Mononuclear cell (primary cell): ENCODE results near the gene ADIG. TPM values are rescaled to one million over a fixed set of nuclear protein-coding genes. Genes with fewer than 3 reads are reported as not detected.

ENCODE experiments used
- H3K27me3 ChIP-seq: 2 replicates; pipeline ENCODE4 v1.6.0; 2011; ENCODE audit warnings: low read length, control low read depth; ENCODE audit not compliant: insufficient read depth
- H3K4me1 ChIP-seq: 2 replicates; pipeline ENCODE4 v1.5.1; 2011; ENCODE audit warnings: mild to moderate bottlenecking, low read length, control low read depth; ENCODE audit not compliant: insufficient read depth
- H3K4me3 ChIP-seq: 2 replicates; pipeline ENCODE4 v1.5.1; 2011; ENCODE audit warnings: mild to moderate bottlenecking, low read length, moderate library complexity
- H3K9me3 ChIP-seq: 2 replicates; pipeline ENCODE4 v1.5.1; 2011; ENCODE audit warnings: low read depth, mild to moderate bottlenecking, control low read depth, low read length
- total RNA-seq: library from RNA; depleted of rRNA; stranded (reverse); fragments of >200 nt; gene quantifications from one replicate; pipeline ENCODE4 v1.2.3, GENCODE V29; 2012

The ADIG gene
- total RNA-seq, 1 donor, result not detected

DNA sequence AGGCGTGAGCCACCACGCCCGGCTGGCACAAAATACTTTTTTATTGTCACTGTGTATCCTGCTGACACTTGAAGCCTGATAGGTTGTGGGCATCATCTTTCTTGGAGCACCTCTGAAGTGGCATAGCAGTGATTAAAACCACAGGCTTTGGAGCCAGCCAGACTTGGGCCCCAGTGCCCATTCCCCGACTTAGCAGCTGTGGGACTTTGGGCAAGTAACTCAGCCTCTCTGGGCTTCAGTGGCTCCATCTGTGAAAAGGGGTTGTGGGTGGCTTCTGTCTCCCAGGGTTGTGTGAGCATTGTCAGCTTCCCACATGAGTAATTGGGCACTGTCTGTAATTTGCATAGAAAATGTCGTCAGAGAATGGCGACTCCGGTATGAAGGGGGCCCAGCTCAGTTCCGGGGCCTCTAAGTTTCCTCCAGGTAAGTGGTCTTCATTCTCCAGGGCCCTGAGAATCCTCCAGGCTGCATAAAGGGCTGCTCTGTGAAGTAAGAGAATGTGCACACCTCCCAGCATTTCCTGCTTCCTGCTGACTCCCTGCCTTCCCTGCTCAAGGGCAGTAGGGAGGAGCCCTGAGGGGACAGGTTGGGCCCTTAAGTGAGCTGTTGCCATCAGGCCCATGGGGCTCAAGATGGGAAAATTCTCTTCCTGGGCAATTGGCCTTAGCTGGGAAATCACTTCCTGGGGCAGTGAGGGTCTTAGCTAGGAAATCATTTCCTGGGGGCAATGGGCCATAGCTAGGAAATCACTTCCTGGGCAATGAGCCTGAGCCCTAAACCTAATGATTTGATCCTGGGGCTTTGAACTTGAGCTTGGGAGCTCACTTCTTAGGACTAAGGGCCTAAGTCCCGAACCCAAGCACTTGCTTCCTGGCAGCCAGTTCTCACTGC lies 47.8 kb downstream of the ADIG start:
- H3K9me3 ChIP-seq, result no peaks in the 10 kb centered on the region
- no peaks in the 10 kb centered on the region for H3K27me3 ChIP-seq
- H3K4me3 ChIP-seq, result no peak overlapping the region
- no peaks in the 10 kb centered on the region for H3K4me1 ChIP-seq

DNA sequence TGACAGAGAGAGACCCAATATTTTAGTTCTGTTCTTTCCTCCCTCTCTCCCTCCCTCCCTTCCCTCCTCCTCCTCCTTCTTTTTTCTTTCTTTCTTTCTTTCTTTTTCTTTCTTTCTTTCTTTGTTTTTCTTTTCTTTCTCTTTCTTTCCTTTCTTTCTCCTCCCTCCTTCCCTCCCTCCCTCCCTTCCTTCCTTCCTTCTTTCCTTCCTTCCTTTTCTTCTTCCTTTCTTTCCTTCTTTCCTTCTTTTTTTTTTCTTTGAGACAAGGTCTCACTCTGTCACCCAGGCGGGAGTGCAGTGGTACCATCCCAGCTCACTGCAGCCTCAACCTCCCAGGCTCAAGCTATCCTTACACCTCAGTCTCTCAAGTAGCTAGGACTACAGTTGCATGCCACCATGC lies 49.0 kb downstream of the ADIG start:
- no peak overlapping the region for H3K4me3 ChIP-seq
- H3K4me1 ChIP-seq, result no peaks in the 10 kb centered on the region
- peaks cover 4% of the 10 kb centered on the region for H3K27me3 ChIP-seq
- no peaks in the 10 kb centered on the region for H3K9me3 ChIP-seq

DNA sequence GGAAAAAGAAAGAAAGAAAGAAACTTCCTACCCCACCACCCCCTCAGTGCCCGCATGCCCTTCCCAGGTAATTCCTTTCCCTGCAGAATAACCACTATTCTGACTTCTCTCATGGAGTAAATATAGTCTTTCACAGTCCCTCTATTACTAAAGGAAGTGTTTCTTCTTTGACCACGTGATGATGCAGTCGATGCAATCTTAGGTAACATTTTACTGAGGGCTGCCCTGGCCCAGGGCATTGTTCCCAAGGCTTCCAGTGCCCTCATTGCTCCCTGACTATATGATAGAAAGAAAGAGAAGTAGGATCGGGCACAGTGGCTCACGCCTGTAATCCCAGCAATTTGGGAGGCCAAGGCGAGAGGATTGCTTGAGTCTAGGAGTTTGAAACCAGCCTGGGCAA lies 49.7 kb downstream of the ADIG start:
- Histone ChIP-seq H3K4me1 (no peaks in the 10 kb centered on the region), H3K27me3 (peaks cover 4% of the 10 kb centered on the region), H3K9me3 (no peaks in the 10 kb centered on the region), H3K4me3 (no peak overlapping the region)

DNA sequence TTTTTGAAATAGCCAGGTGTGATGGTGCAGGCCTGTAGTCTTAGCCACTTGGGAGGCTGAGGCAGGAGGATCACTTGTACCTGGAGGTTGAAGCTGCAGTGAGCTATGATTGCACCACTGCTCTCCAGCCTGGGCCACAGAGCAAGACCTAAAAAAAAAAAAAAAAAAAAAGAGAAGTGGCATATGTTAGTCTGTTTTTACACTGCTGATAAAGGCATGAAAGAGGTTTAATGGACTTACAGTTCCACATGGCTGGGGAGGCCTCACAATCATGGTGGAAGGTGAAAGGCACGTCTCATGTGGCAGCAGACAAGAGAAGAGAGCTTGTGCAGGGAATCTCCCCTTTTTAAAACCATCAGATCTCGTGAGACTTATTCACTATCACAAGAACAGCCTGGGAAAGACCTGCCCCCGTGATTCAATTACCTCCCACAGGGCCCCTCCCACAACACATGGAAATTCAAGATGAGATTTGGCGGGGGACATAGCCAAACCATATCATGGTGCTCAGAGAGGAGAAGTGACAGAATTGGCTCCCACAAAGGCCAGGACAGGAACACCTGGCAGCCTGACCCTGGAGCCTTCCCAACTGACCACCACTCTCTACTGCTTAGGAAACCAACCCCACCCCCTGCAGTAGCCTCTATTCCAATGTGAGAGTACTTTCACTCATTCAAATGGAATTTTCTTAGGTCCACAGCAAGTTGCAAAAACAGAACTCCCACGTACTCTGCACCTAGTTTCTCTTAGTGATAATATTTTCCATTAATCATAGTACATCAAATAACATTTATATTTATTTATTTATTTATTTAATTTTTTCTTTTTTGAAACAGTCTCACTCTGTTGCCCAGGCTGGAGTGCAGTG lies 50.4 kb downstream of the ADIG start:
- H3K4me3 ChIP-seq, result no peak overlapping the region
- peaks cover 4% of the 10 kb centered on the region for H3K27me3 ChIP-seq
- no peaks in the 10 kb centered on the region for H3K4me1 ChIP-seq
- no peaks in the 10 kb centered on the region for H3K9me3 ChIP-seq

DNA sequence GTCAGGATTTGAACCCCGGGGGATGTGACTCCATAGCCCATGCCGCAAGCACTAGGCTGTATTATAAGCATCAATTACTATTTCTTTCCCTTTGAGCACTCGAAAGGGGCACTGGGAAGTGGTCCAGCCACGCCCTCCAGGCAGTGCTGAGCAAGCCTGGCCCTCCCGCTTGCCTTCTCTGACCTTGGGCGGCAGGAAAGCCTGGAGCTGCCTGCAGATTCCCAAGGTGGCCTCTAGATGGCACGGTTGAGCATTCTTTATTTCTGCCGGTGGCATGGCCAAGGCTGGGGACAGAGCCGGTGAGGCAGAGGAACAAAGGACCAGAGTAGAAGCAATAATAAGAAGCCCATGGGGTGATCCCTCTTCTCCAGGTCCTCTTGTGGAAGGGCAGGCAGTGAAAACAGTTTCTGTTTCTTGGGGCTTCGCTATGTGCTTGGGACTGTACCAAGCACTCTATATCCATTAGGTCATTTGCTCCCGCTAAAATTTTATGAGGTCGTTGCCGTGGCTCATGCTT lies 52.6 kb downstream of the ADIG start:
- Histone ChIP-seq H3K4me3 (no peak overlapping the region), H3K4me1 (no peaks in the 10 kb centered on the region), H3K27me3 (peaks cover 4% of the 10 kb centered on the region), H3K9me3 (no peaks in the 10 kb centered on the region)

GRCh38 chr20:38635721-38636288 lies 54.8 kb downstream of the ADIG start:
- H3K4me1 ChIP-seq, result no peaks in the 10 kb centered on the region
- H3K4me3 ChIP-seq, result no peak overlapping the region
- no peaks in the 10 kb centered on the region for H3K9me3 ChIP-seq
- H3K27me3 ChIP-seq, result peaks cover 4% of the 10 kb centered on the region

Other genes starting within 250 kb of the ADIG start
- gene LBP, start 234.7 kb upstream of the ADIG start, total RNA-seq, result not detected
- gene SNHG17, start 145.9 kb upstream of the ADIG start, total RNA-seq, result 18.6 TPM
- gene RALGAPB, start 108.4 kb upstream of the ADIG start, total RNA-seq, result 40.6 TPM
- gene ARHGAP40, start 20.6 kb downstream of the ADIG start, total RNA-seq, result not detected
- 0.21 TPM for gene SLC32A1, start 143.3 kb downstream of the ADIG start, total RNA-seq
- 9.8 TPM for gene ACTR5, start 167.3 kb downstream of the ADIG start, total RNA-seq
- 72.4 TPM for gene PPP1R16B, start 224.5 kb downstream of the ADIG start, total RNA-seq